Measurements from ENCODE around the gene GAS7.
A peak's percentile ranks its signal among the peaks of the same experiment; 100 is the strongest.

Gene GAS7

GRCh38 chr17:10155371-10156076, 42.9 kb downstream of the GAS7 start:
- TF ChIP-seq CTCF (IDR thresholded peaks at IDR 0.05; ENCODE audit: low read depth, low read length, missing control alignments), result no peak
- H3K4me3 ChIP-seq (ENCODE audit: low read depth, low read length), result no peak overlapping the region
- DNase-seq (ENCODE audit: low read depth), result no peak

- no peak for TF ChIP-seq CTCF (IDR thresholded peaks at IDR 0.05; ENCODE audit: low read depth, low read length, missing control alignments)
- no peak overlapping the region for H3K4me3 ChIP-seq (ENCODE audit: low read depth, low read length)
- DNase-seq (ENCODE audit: low read depth), result no peak
Observed at GRCh38 chr17:10151667-10152496, 46.5 kb downstream of the GAS7 start.

GRCh38 chr17:10149573-10150399, 48.6 kb downstream of the GAS7 start:
- no peak overlapping the region for H3K4me3 ChIP-seq (ENCODE audit: low read depth, low read length)
- DNase-seq (ENCODE audit: low read depth), result peak; percentile 55
- no peak for TF ChIP-seq CTCF (IDR thresholded peaks at IDR 0.05; ENCODE audit: low read depth, low read length, missing control alignments)

- no peak overlapping the region for H3K4me3 ChIP-seq (ENCODE audit: low read depth, low read length)
- TF ChIP-seq CTCF (IDR thresholded peaks at IDR 0.05; ENCODE audit: low read depth, low read length, missing control alignments), result no peak
- DNase-seq (ENCODE audit: low read depth), result no peak
Observed at GRCh38 chr17:10147761-10148415, 50.5 kb downstream of the GAS7 start.

GRCh38 chr17:10147040-10147439, 51.4 kb downstream of the GAS7 start:
- no peak for TF ChIP-seq CTCF (IDR thresholded peaks at IDR 0.05; ENCODE audit: low read depth, low read length, missing control alignments)
- H3K4me3 ChIP-seq (ENCODE audit: low read depth, low read length), result no peak overlapping the region
- no peak for DNase-seq (ENCODE audit: low read depth)

GRCh38 chr17:10144982-10145381, 53.4 kb downstream of the GAS7 start:
- no peak for TF ChIP-seq CTCF (IDR thresholded peaks at IDR 0.05; ENCODE audit: low read depth, low read length, missing control alignments)
- no peak for DNase-seq (ENCODE audit: low read depth)
- H3K4me3 ChIP-seq (ENCODE audit: low read depth, low read length), result no peak overlapping the region

All from GM12864 (cell line).